Peyer's patch (tissue), 4 donors: ENCODE results near the gene MARCHF7. TPM values are rescaled to one million over a fixed set of nuclear protein-coding genes. Genes with fewer than 3 reads are reported as not detected.

ENCODE experiments used
- DNase-seq, 3 donors: peaks; one replicate each; pipeline ENCODE4 v3.0.0-alpha.2; 2017 to 2019
- H3K27ac ChIP-seq, 4 donors: fragments of 200-600 bp; sonication (generic); one replicate each; pipeline ENCODE4 v1.5.1; 2016 to 2019
- H3K27me3 ChIP-seq, 2 donors: fragments of 200-600 bp; sonication (generic); one replicate each; pipeline ENCODE4 v1.5.1; 2019
- H3K36me3 ChIP-seq, 3 donors: fragments of 200-600 bp; sonication (generic); one replicate each; pipeline ENCODE4 v1.5.1; 2016 to 2019
- H3K4me1 ChIP-seq, 4 donors: fragments of 200-600 bp; sonication (generic); one replicate each; pipeline ENCODE4 v1.5.1; 2016 to 2019
- H3K4me3 ChIP-seq, 4 donors: fragments of 200-600 bp; sonication (generic); 1 replicate in 3 of 4; 2 replicates in 1 of 4; pipeline ENCODE4 v1.5.1; 2016 to 2019; ENCODE audit warnings: mild to moderate bottlenecking in 1 of 4
- H3K9me3 ChIP-seq, 4 donors: fragments of 200-600 bp; sonication (generic); one replicate each; pipeline ENCODE4 v1.5.1; 2016 to 2019; ENCODE audit warnings: mild to moderate bottlenecking in 1 of 4
- CTCF ChIP-seq, 6 experiments: fragments of 450-650 bp in 4 of 6; fragments of 200-600 bp in 2 of 6; sonication (generic) in 1 of 6; IDR thresholded peaks; one replicate each; pipeline ENCODE4 v1.5.1; 2017 to 2019; ENCODE audit warnings: antibody characterized with exemption in 6 of 6, mild to moderate bottlenecking in 3 of 6, moderate library complexity in 1 of 6
- POLR2A ChIP-seq, 2 donors: fragments of 450-650 bp; IDR thresholded peaks; one replicate each; pipeline ENCODE4 v1.5.1; 2017; ENCODE audit warnings: antibody characterized with exemption in 2 of 2, mild to moderate bottlenecking in 2 of 2, moderate library complexity in 2 of 2
- total RNA-seq, 4 donors: library from RNA; depleted of rRNA; stranded (reverse); fragments of >200 nt; gene quantifications; one replicate each; pipeline ENCODE4 v1.1.0, GENCODE V29; 2016

Gene MARCHF7
- total RNA-seq, 4 donors from 2014 or later = 47.7 to 187 (median 78.7) TPM

- peaks cover 0 to 78% (median 0%) of the 10 kb centered on the region in 3 donors for H3K36me3 ChIP-seq
- H3K4me3 ChIP-seq = no peak overlapping the region
- no peak for DNase-seq
- no peaks in the 10 kb centered on the region for H3K9me3 ChIP-seq
- H3K27me3 ChIP-seq = no peaks in the 10 kb centered on the region
- TF ChIP-seq CTCF (IDR thresholded peaks at IDR 0.05) (no peak), POLR2A (IDR thresholded peaks at IDR 0.05) (no peak)
- no peak overlapping the region for H3K27ac ChIP-seq
- no peaks in the 10 kb centered on the region for H3K4me1 ChIP-seq
Observed at GRCh38 chr2:159753797-159754196, 41.5 kb downstream of the MARCHF7 start.

DNA sequence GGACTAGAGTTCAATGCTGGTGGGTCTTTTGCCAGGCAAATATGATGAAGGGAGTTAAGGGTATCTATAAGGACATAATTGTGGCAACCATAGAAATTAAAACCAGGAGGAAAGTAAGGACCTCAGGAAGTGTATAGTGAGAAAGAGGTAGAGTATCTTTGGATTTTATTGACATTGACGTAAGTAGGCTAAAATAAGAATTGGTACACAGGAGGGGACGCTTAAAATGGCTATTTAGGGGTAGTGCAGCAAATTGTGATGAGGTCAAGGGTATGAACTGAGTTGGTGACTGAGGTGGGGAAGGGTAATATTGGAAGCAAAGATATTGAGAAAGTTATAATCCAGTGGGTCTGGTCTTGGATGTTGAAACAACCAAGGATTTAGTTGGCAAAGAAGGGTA, 42.7 kb downstream of the MARCHF7 start:
- no peaks in the 10 kb centered on the region for H3K27me3 ChIP-seq
- no peaks in the 10 kb centered on the region for H3K9me3 ChIP-seq
- no peak overlapping the region for H3K4me3 ChIP-seq
- H3K27ac ChIP-seq = no peak overlapping the region
- TF ChIP-seq CTCF (IDR thresholded peaks at IDR 0.05) (no peak), POLR2A (IDR thresholded peaks at IDR 0.05) (no peak)
- H3K36me3 ChIP-seq = peaks cover 0 to 81% (median 0%) of the 10 kb centered on the region in 3 donors
- DNase-seq = no peak
- H3K4me1 ChIP-seq = no peaks in the 10 kb centered on the region

GRCh38 chr2:159755788-159756187, 43.5 kb downstream of the MARCHF7 start:
- TF ChIP-seq CTCF (IDR thresholded peaks at IDR 0.05) (peak in 1 of 6 experiments; percentile 18), POLR2A (IDR thresholded peaks at IDR 0.05) (no peak)
- DNase-seq = no peak
- Histone ChIP-seq H3K27me3 (no peaks in the 10 kb centered on the region), H3K4me1 (no peaks in the 10 kb centered on the region), H3K27ac (peak overlapping the region in 1 of 4 donors; percentile 8), H3K9me3 (no peaks in the 10 kb centered on the region), H3K36me3 (peaks cover 0 to 81% (median 0%) of the 10 kb centered on the region in 3 donors), H3K4me3 (no peak overlapping the region)

DNA sequence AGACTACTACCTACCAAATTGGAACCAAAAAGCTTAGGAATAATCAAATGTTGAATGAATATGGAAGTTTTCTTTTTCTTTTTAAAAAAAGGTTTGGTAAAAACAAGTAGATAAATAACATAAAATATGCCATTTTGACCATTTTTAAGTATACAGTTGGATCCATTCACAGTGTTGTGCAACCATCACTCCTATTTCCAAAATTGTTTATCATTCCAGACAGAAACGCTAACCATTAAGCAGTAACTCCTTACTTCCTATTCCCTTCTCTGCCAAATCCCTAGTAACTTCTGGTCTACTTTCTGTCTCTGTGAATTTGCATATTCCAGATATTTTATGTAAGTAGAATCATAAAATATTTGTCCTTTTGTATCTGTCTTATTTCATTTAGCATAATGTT, 45.9 kb downstream of the MARCHF7 start:
- H3K9me3 ChIP-seq = no peaks in the 10 kb centered on the region
- H3K27ac ChIP-seq = no peak overlapping the region
- H3K36me3 ChIP-seq = peaks cover 0 to 84% (median 0%) of the 10 kb centered on the region in 3 donors
- no peak overlapping the region for H3K4me3 ChIP-seq
- DNase-seq = no peak
- H3K4me1 ChIP-seq = no peaks in the 10 kb centered on the region
- TF ChIP-seq POLR2A (IDR thresholded peaks at IDR 0.05) (no peak), CTCF (IDR thresholded peaks at IDR 0.05) (no peak)
- no peaks in the 10 kb centered on the region for H3K27me3 ChIP-seq

- H3K4me1 ChIP-seq = no peaks in the 10 kb centered on the region
- H3K4me3 ChIP-seq = no peak overlapping the region
- no peak for TF ChIP-seq POLR2A (IDR thresholded peaks at IDR 0.05)
- no peak for TF ChIP-seq CTCF (IDR thresholded peaks at IDR 0.05)
- peaks cover 0 to 87% (median 0%) of the 10 kb centered on the region in 3 donors for H3K36me3 ChIP-seq
- no peak overlapping the region for H3K27ac ChIP-seq
- DNase-seq = no peak
- no peaks in the 10 kb centered on the region for H3K9me3 ChIP-seq
- no peaks in the 10 kb centered on the region for H3K27me3 ChIP-seq
Observed at GRCh38 chr2:159758686-159759085, 46.4 kb downstream of the MARCHF7 start.

DNA sequence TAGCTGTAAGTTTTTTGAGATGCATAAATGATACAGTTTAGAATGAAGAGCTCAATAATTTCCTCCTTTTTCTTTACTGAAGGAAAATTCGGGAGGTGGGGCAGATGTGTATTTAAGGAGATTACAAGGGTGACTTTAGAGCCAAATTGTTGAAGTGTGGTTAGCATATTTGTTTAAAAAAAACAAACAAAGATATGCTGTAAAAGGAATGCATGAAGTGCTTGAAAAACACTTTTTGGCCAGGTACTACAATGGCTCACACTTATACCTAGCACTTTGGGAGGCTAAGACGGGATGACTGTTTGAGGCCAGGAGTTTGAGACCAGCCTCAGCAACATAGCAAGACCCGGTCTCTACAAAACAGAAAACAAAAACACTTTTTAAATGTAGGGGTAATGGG, 47.3 kb downstream of the MARCHF7 start:
- DNase-seq = no peak
- Histone ChIP-seq H3K36me3 (peaks cover 0 to 80% (median 0%) of the 10 kb centered on the region in 3 donors), H3K4me1 (no peaks in the 10 kb centered on the region), H3K27me3 (no peaks in the 10 kb centered on the region), H3K27ac (no peak overlapping the region), H3K9me3 (no peaks in the 10 kb centered on the region), H3K4me3 (no peak overlapping the region)
- no peak for TF ChIP-seq POLR2A (IDR thresholded peaks at IDR 0.05)
- TF ChIP-seq CTCF (IDR thresholded peaks at IDR 0.05) = no peak
